Measurements from ENCODE around the gene CCR6. TPM values are rescaled to one million over a fixed set of nuclear protein-coding genes. Genes with fewer than 3 reads are reported as not detected.

CCR6 gene
- total and polyA plus RNA-seq, 2 of the 8 experiments (the other 6 are each of a cell fraction or from before 2014, with no cell fraction given): 0.06 TPM; not detected in 1

GRCh38 chr6:167153521-167153959, 30.6 kb downstream of the CCR6 start:
- Histone ChIP-seq H3K79me1 (ENCODE audit: low read depth, low read length) (no peaks in the 10 kb centered on the region), H4K8ac (ENCODE audit: extremely low read depth, insufficient read depth, low read length) (no peak overlapping the region), H3K4ac (replicated peaks; ENCODE audit: insufficient read length, low read depth, low read length) (no peak overlapping the region), H2BK12ac (ENCODE audit: low read depth, low read length) (no peak overlapping the region), H3K23ac (ENCODE audit: insufficient read length) (no peak overlapping the region), H3K14ac (ENCODE audit: insufficient read length) (no peak overlapping the region), H3K4me2 (ENCODE audit: insufficient read depth in 1 of 2, low read depth in 2 of 2, low read length in 2 of 2) (no peak overlapping the region), H3K23me2 (ENCODE audit: low read depth, low read length) (no peaks in the 10 kb centered on the region), H2BK15ac (ENCODE audit: low read length) (no peak overlapping the region), H3K27ac (ENCODE audit: low read depth, low read length) (no peak overlapping the region), H2AK5ac (ENCODE audit: low read depth, low read length) (no peak overlapping the region; the same call in 1 of the 2 replicates), H3K36me3 (ENCODE audit: control insufficient read depth in 2 of 4, insufficient read depth in 4 of 4, low read length in 3 of 4) (no peaks in the 10 kb centered on the region), H4K20me1 (replicated peaks in 1 of 2; ENCODE audit: control insufficient read depth in 1 of 2, insufficient read depth in 2 of 2, low read length in 2 of 2) (no peaks in the 10 kb centered on the region), H2BK120ac (replicated peaks; ENCODE audit: low read depth, low read length) (no peak overlapping the region), H3K27me3 (replicated peaks in 1 of 4; ENCODE audit: control insufficient read depth in 3 of 4, extremely low read depth in 1 of 4, insufficient read depth in 3 of 4, low read length in 3 of 4) (no peaks in the 10 kb centered on the region; a peak in 1 of 7 replicates), H3K9me3 (ENCODE audit: insufficient read depth in 2 of 2, low read depth in 1 of 2, low read length in 1 of 2) (peaks cover 0 to 3% of the 10 kb centered on the region in 2 experiments; a peak in 1 of 4 replicates), H3K4me1 (replicated peaks in 1 of 4; ENCODE audit: control insufficient read depth in 3 of 4, insufficient read depth in 4 of 4, low read length in 3 of 4) (peaks cover 0 to 12% (median 2%) of the 10 kb centered on the region in 4 experiments; a peak in 5 of 7 replicates), H3K56ac (replicated peaks; ENCODE audit: insufficient read length, low read depth, low read length) (no peak overlapping the region), H4K91ac (replicated peaks; ENCODE audit: insufficient read length, low read length) (peak overlapping the region; percentile 2), H3K4me3 (ENCODE audit: extremely low read depth in 1 of 4, insufficient read depth in 2 of 4, low read depth in 3 of 4, low read length in 4 of 4) (no peak overlapping the region), H4K5ac (ENCODE audit: insufficient read length, low read depth, low read length) (no peak overlapping the region), H2BK20ac (ENCODE audit: low read length) (no peak overlapping the region), H3K79me2 (ENCODE audit: control insufficient read depth in 1 of 2, insufficient read depth in 2 of 2, low read length in 2 of 2) (no peaks in the 10 kb centered on the region), H3K9ac (replicated peaks in 1 of 4; ENCODE audit: extremely low read depth in 1 of 4, low read depth in 3 of 4, low read length in 3 of 4) (no peak overlapping the region), H2BK5ac (ENCODE audit: low read depth, low read length) (no peak overlapping the region), H3K18ac (ENCODE audit: extremely low read depth, low read length) (no peak overlapping the region), H2AFZ (ENCODE audit: low read length) (no peak overlapping the region)
- no peak for TF ChIP-seq KDM5A (IDR thresholded peaks at IDR 0.05; ENCODE audit: low read length)
- 94% methylated on average over 13 of the region's 13 CpGs; no CpG with 5 or more reads in 1 of the 2 experiments for WGBS, 2 experiments (ENCODE audit: extremely low coverage in 1 of 2, insufficient coverage in 1 of 2, insufficient read length in 1 of 2, insufficient replicate concordance in 2 of 2, low coverage in 1 of 2, low lambda C conversion rate in 2 of 2, missing lambda C conversion rate in 1 of 2)
- CTCF ChIA-PET (ENCODE audit: partially characterized antibody): no interaction called here
- POLR2A ChIA-PET (ENCODE audit: partially characterized antibody): interaction anchor here (1.9 kb wide), 1 partner anchor 15 kb away, joined by 5 read pairs; no protein-coding TSS in a partner anchor
- DNase-seq (ENCODE audit: low read depth in 1 of 2, low spot score in 2 of 2): no peak
- no peak for FAIRE-seq

Data from H1 (cell line).